ENCODE data around the gene AOX1.
"Not testable (repeated sequence)": the region's sequence is repeated elsewhere in the genome, so short reads cannot be mapped to it uniquely, and the experiment has no call there.

AOX1 gene

GRCh38 chr2:200670313-200670712, 84.5 kb downstream of the AOX1 start:
- no peak for DNase-seq

GRCh38 chr2:200670751-200671150, 84.9 kb downstream of the AOX1 start:
- no peak for DNase-seq

GRCh38 chr2:200673191-200673590, 87.4 kb downstream of the AOX1 start:
- no peak for DNase-seq

GRCh38 chr2:200674837-200675236, 89.0 kb downstream of the AOX1 start:
- DNase-seq, result no peak

GRCh38 chr2:200677171-200677570, 91.4 kb downstream of the AOX1 start:
- no peak for DNase-seq

- no peak for DNase-seq
Observed at GRCh38 chr2:200677721-200678532, 92.1 kb downstream of the AOX1 start.

- no peak for DNase-seq
Observed at GRCh38 chr2:200679127-200679526, 93.3 kb downstream of the AOX1 start.

- no peak for DNase-seq
Observed at GRCh38 chr2:200679535-200679934, 93.7 kb downstream of the AOX1 start.

- no peak for DNase-seq
Observed at GRCh38 chr2:200681697-200682096, 95.9 kb downstream of the AOX1 start.

GRCh38 chr2:200682407-200682806, 96.6 kb downstream of the AOX1 start:
- DNase-seq, result not testable (repeated sequence)

- no peak for DNase-seq
Observed at GRCh38 chr2:200687922-200688920, 102.4 kb downstream of the AOX1 start.

- DNase-seq, result no peak
Observed at GRCh38 chr2:200689115-200689514, 103.3 kb downstream of the AOX1 start.

GRCh38 chr2:200693836-200694470, 108.1 kb downstream of the AOX1 start:
- DNase-seq, result no peak

- DNase-seq, result no peak
Observed at GRCh38 chr2:200695191-200695590, 109.4 kb downstream of the AOX1 start.

GRCh38 chr2:200695601-200696000, 109.8 kb downstream of the AOX1 start:
- DNase-seq, result no peak

GRCh38 chr2:200698217-200698616, 112.4 kb downstream of the AOX1 start:
- DNase-seq, result no peak

- peak; percentile 19 for DNase-seq
Observed at GRCh38 chr2:200699310-200699709, 113.5 kb downstream of the AOX1 start.

GRCh38 chr2:200700856-200701255, 115.0 kb downstream of the AOX1 start:
- no peak for DNase-seq

GRCh38 chr2:200702044-200702443, 116.2 kb downstream of the AOX1 start:
- no peak for DNase-seq

- peak; percentile 81 for DNase-seq
Observed at GRCh38 chr2:200702646-200703118, 116.9 kb downstream of the AOX1 start.

GRCh38 chr2:200703127-200703925, 117.5 kb downstream of the AOX1 start:
- peak; percentile 80 for DNase-seq
